ENCODE measurements around the gene ABCB6.

Gene ABCB6

DNA sequence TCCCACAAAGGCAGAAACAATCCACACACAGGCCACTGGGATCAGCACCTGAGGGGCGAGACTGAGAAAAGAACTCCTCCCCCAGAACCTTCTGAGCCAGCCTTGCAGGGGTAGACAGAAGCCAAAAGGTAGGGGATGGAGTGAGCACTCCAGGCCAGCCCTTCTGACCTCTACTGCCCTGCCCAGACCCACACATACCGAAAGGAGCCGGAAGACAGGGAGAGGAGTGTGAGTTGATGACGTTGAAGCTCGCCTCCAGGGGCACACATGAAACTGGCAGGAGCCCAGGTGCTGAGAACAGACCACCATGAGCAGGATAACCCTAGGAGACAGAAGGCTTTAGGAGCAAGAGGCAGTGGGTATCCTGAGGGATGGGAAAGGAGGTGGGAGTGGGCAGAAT is 50.8 kb downstream of the ABCB6 start:
- Histone ChIP-seq H4K20me1 (ENCODE audit: low read depth, low read length) (no peaks in the 10 kb centered on the region), H3K79me2 (ENCODE audit: insufficient read depth, low read length) (no peaks in the 10 kb centered on the region), H3K36me3 (ENCODE audit: low read length) (no peaks in the 10 kb centered on the region), H3K9ac (ENCODE audit: low read length) (no peak overlapping the region), H3K4me2 (ENCODE audit: low read depth, low read length, poor library complexity, severe bottlenecking) (no peak overlapping the region), H2AFZ (ENCODE audit: low read depth, low read length, severe bottlenecking) (no peak overlapping the region), H3K4me3 (ENCODE audit: insufficient read depth, low read length, poor library complexity, severe bottlenecking) (no peak overlapping the region), H3K27ac (ENCODE audit: low read depth, low read length) (no peak overlapping the region), H3K9me2 (replicated peaks; ENCODE audit: insufficient read depth, low read length) (no peaks in the 10 kb centered on the region), H3F3A (ENCODE audit: insufficient read depth) (0 out of 2 replicates have a peak, but pooled peaks cover 2% of the 10 kb centered on the region), H3K9me3 (ENCODE audit: insufficient read depth, low read length) (no peaks in the 10 kb centered on the region), H3K27me3 (ENCODE audit: low read length) (no peaks in the 10 kb centered on the region)
- no peak for TF ChIP-seq EZH2phosphoT487 (conservative IDR thresholded peaks at IDR 0.05; ENCODE audit: low read length)
- TF ChIP-seq, protein P1, sequence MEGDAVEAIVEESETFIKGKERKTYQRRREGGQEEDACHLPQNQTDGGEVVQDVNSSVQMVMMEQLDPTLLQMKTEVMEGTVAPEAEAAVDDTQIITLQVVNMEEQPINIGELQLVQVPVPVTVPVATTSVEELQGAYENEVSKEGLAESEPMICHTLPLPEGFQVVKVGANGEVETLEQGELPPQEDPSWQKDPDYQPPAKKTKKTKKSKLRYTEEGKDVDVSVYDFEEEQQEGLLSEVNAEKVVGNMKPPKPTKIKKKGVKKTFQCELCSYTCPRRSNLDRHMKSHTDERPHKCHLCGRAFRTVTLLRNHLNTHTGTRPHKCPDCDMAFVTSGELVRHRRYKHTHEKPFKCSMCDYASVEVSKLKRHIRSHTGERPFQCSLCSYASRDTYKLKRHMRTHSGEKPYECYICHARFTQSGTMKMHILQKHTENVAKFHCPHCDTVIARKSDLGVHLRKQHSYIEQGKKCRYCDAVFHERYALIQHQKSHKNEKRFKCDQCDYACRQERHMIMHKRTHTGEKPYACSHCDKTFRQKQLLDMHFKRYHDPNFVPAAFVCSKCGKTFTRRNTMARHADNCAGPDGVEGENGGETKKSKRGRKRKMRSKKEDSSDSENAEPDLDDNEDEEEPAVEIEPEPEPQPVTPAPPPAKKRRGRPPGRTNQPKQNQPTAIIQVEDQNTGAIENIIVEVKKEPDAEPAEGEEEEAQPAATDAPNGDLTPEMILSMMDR (IDR thresholded peaks at IDR 0.05; ENCODE audit: insufficient read depth, low read length, poor library complexity, severe bottlenecking), result no peak

DNA sequence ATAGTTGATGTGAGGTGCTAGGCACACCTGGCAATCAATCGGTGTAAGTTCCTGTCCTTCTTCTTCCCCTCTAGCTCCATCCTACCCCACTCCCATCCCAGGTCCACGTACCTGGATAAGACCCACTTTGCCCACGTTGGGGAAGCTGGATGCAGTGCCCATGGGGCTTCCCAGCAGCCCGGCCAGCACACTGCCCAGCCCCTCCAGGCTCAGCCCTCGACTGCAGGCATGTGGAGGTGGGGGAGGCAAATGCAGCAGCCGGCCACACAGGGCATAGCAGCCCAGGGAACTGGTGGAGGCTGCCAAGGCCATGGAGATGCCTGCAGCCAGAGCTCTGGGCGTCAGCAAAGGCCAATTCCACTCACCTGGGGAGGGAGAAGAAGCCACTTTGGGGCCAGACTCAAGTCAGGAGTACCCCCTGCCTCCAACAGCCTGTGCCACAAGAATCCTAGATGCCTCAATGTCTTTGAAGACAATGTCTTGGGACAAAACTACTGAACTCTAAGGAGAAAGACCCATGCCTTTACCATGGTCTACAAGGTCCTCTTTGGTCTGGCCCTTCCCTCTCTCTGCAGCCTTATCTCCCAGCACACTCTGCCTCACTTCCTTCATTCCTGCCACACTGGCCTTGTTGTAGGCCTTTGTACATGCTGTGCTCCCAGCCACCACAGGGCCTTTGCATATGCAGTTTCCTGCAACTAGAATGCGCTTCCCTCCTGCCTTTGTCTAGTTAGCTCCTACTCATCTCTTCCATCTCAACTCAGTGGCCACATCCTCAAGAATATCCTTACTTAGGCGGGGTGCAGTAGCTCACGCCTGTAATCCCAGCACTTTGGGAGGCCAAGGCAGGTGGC is 53.5 kb downstream of the ABCB6 start:
- H3K9me3 ChIP-seq (ENCODE audit: insufficient read depth, low read length), result no peaks in the 10 kb centered on the region

DNA sequence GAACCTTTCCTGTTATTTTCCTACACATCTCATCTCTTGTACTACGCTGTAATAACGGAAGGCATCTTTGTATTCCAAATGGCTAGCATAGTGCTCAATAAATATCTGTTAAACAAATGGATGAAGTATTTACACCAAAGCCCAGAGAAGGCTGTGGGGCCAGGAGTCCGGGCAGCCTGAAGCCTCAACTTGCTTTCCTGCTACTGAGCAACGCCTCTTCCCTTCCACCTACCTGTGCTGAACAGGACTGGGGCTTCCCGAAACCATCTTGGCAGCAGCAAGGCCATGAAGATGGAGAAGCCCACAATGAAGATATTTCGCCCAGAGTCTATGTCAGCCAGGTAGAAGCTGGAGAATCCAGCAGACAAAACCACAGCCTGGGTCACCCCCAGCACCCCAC is 55.6 kb downstream of the ABCB6 start:
- H2AFZ ChIP-seq (ENCODE audit: low read depth, low read length, severe bottlenecking), result no peak overlapping the region
- no peaks in the 10 kb centered on the region for H3K9me2 ChIP-seq (replicated peaks; ENCODE audit: insufficient read depth, low read length)
- H3K4me2 ChIP-seq (ENCODE audit: low read depth, low read length, poor library complexity, severe bottlenecking), result no peak overlapping the region
- H3F3A ChIP-seq (ENCODE audit: insufficient read depth), result peaks cover 3% of the 10 kb centered on the region; the same call in 1 of the 2 replicates
- H3K4me3 ChIP-seq (ENCODE audit: insufficient read depth, low read length, poor library complexity, severe bottlenecking), result no peak overlapping the region
- H3K9me3 ChIP-seq (ENCODE audit: insufficient read depth, low read length), result no peaks in the 10 kb centered on the region
- H3K27ac ChIP-seq (ENCODE audit: low read depth, low read length), result no peak overlapping the region
- no peak overlapping the region for H3K9ac ChIP-seq (ENCODE audit: low read length)
- H3K36me3 ChIP-seq (ENCODE audit: low read length), result no peaks in the 10 kb centered on the region
- no peaks in the 10 kb centered on the region for H3K27me3 ChIP-seq (ENCODE audit: low read length)
- H4K20me1 ChIP-seq (ENCODE audit: low read depth, low read length), result no peaks in the 10 kb centered on the region
- H3K79me2 ChIP-seq (ENCODE audit: insufficient read depth, low read length), result no peaks in the 10 kb centered on the region
- TF ChIP-seq, protein P1 (IDR thresholded peaks at IDR 0.05; ENCODE audit: insufficient read depth, low read length, poor library complexity, severe bottlenecking), result no peak
- TF ChIP-seq EZH2phosphoT487 (conservative IDR thresholded peaks at IDR 0.05; ENCODE audit: low read length), result no peak

More for the DNA sequence above, 53.5 kb downstream of the ABCB6 start:
- no peaks in the 10 kb centered on the region for H3F3A ChIP-seq (ENCODE audit: insufficient read depth)
- no peak overlapping the region for H3K4me2 ChIP-seq (ENCODE audit: low read depth, low read length, poor library complexity, severe bottlenecking)
- H3K9me2 ChIP-seq (replicated peaks; ENCODE audit: insufficient read depth, low read length), result no peaks in the 10 kb centered on the region
- H3K27ac ChIP-seq (ENCODE audit: low read depth, low read length), result no peak overlapping the region
- H3K27me3 ChIP-seq (ENCODE audit: low read length), result no peaks in the 10 kb centered on the region
- H3K79me2 ChIP-seq (ENCODE audit: insufficient read depth, low read length), result no peaks in the 10 kb centered on the region
- H4K20me1 ChIP-seq (ENCODE audit: low read depth, low read length), result no peaks in the 10 kb centered on the region
- no peaks in the 10 kb centered on the region for H3K36me3 ChIP-seq (ENCODE audit: low read length)
- no peak overlapping the region for H3K4me3 ChIP-seq (ENCODE audit: insufficient read depth, low read length, poor library complexity, severe bottlenecking)
- H3K9ac ChIP-seq (ENCODE audit: low read length), result no peak overlapping the region
- no peak overlapping the region for H2AFZ ChIP-seq (ENCODE audit: low read depth, low read length, severe bottlenecking)
- TF ChIP-seq EZH2phosphoT487 (conservative IDR thresholded peaks at IDR 0.05; ENCODE audit: low read length), result no peak
- TF ChIP-seq, protein P1 (IDR thresholded peaks at IDR 0.05; ENCODE audit: insufficient read depth, low read length, poor library complexity, severe bottlenecking), result no peak
